H1 (cell line): ENCODE results near the gene MYL7. TPM values are rescaled to one million over a fixed set of nuclear protein-coding genes. Genes with fewer than 3 reads are reported as not detected.

Source experiments
- SUZ12 ChIP-seq: fragments of 200-600 bp; sonication (generic); IDR thresholded peaks from 2 replicates; pipeline ENCODE4 v1.6.1; 2012; ENCODE audit warnings: mild to moderate bottlenecking, inconsistent platforms, low read length, moderate library complexity, mixed read lengths
- polyA plus RNA-seq, 7 experiments: library from polyadenylated mRNA; depleted of rRNA in 3 of 7; stranded (reverse) in 5 of 7; unstranded in 2 of 7; fragments of >200 nt in 5 of 7; fragments of 200-250 nt in 2 of 7; gene quantifications; 1 replicate in 5 of 7; 2 replicates in 1 of 7; 4 replicates in 1 of 7; pipeline versions ENCODE4 v1.2.1 to v1.2.3, GENCODE V29; 2011 to 2013; ENCODE audit warnings: missing spikeins in 2 of 7, mixed read lengths in 2 of 7
- total RNA-seq: library from RNA; stranded (reverse); fragmentation: NEBNext Ultra II Directional; extraction: Animal tissue kit (Norgen Biotek cat#: 25700); gene quantifications from 2 replicates; pipeline ENCODE4 v1.2.1, GENCODE V29; 2021

MYL7 gene
- total and polyA plus RNA-seq, 2 of the 8 experiments (the other 6 are each of a cell fraction or from before 2014, with no cell fraction given), result 3.3 to 3.4 TPM

GRCh38 chr7:44189286-44189992 lies 48.3 kb upstream of the MYL7 start, which contains the start of gene GCK (continued):
- TF ChIP-seq SUZ12, result no peak
